A549 (cell line): ENCODE results near the gene TNS3.

Experiments
- CBX2 ChIP-seq: fragments of 200-600 bp; sonication (generic); IDR thresholded peaks from 2 replicates; pipeline ENCODE4 v1.6.1; 2016; ENCODE audit warnings: low read depth, mild to moderate bottlenecking, borderline replicate concordance
- MAFK ChIP-seq: fragments of 450-650 bp; IDR thresholded peaks from 2 replicates; pipeline ENCODE4 v1.6.1; 2014; ENCODE audit not compliant: partially characterized antibody
- POLR2A ChIP-seq: IDR thresholded peaks from 2 replicates; pipeline ENCODE4 v1.6.1; 2012; ENCODE audit warnings: mild to moderate bottlenecking, low read length
- POLR2AphosphoS2 ChIP-seq: conservative IDR thresholded peaks from 2 replicates; pipeline ENCODE4 v1.6.1; 2012; ENCODE audit warnings: low read length, improper control_type of control experiment, inconsistent platforms
- TF ChIP-seq, protein P1 (sequence below): fragments of >200 bp; sonication (Bioruptor Twin); formaldehyde crosslinking; IDR thresholded peaks from 3 replicates; pipeline ENCODE4 v1.5.1; 2016

GRCh38 chr7:47428052-47428767 is 153.7 kb downstream of the TNS3 start:
- TF ChIP-seq CBX2 (no peak), POLR2AphosphoS2 (no peak), MAFK (no peak), POLR2A (no peak)
- TF ChIP-seq, protein P1, sequence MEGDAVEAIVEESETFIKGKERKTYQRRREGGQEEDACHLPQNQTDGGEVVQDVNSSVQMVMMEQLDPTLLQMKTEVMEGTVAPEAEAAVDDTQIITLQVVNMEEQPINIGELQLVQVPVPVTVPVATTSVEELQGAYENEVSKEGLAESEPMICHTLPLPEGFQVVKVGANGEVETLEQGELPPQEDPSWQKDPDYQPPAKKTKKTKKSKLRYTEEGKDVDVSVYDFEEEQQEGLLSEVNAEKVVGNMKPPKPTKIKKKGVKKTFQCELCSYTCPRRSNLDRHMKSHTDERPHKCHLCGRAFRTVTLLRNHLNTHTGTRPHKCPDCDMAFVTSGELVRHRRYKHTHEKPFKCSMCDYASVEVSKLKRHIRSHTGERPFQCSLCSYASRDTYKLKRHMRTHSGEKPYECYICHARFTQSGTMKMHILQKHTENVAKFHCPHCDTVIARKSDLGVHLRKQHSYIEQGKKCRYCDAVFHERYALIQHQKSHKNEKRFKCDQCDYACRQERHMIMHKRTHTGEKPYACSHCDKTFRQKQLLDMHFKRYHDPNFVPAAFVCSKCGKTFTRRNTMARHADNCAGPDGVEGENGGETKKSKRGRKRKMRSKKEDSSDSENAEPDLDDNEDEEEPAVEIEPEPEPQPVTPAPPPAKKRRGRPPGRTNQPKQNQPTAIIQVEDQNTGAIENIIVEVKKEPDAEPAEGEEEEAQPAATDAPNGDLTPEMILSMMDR, result no peak
